ENCODE results near the gene PGLYRP2.
"Not testable (repeated sequence)": the region's sequence is repeated elsewhere in the genome, so short reads cannot be mapped to it uniquely, and the experiment has no call there.

Gene PGLYRP2

GRCh38 chr19:15485768-15486167 lies 6.5 kb upstream of the PGLYRP2 start:
- DNase-seq: not testable (repeated sequence)

- not testable (repeated sequence) for DNase-seq
These were observed 1.7 kb upstream of the PGLYRP2 start for GRCh38 chr19:15480996-15481395.

- DNase-seq: no peak
These were observed 3.0 kb downstream of the PGLYRP2 start for GRCh38 chr19:15476325-15476724.

GRCh38 chr19:15475611-15476010 lies 3.7 kb downstream of the PGLYRP2 start:
- no peak for DNase-seq

GRCh38 chr19:15475169-15475568 lies 4.1 kb downstream of the PGLYRP2 start:
- DNase-seq: no peak

GRCh38 chr19:15473821-15474220 lies 5.5 kb downstream of the PGLYRP2 start:
- not testable (repeated sequence) for DNase-seq

GRCh38 chr19:15471639-15472101 lies 7.6 kb downstream of the PGLYRP2 start:
- DNase-seq: no peak

GRCh38 chr19:15469513-15470297 lies 9.6 kb downstream of the PGLYRP2 start:
- peak; percentile 9 for DNase-seq

- no peak for DNase-seq
These were observed 10.4 kb downstream of the PGLYRP2 start for GRCh38 chr19:15468675-15469512.

- DNase-seq: no peak
These were observed 11.5 kb downstream of the PGLYRP2 start for GRCh38 chr19:15467734-15468214.

- no peak for DNase-seq
These were observed 12.2 kb downstream of the PGLYRP2 start for GRCh38 chr19:15466851-15467733.

- no peak for DNase-seq
These were observed 14.6 kb downstream of the PGLYRP2 start, which contains the start of gene RASAL3 for GRCh38 chr19:15464394-15465385. Gene RASAL3, minus strand, starts transcription at chr19:15464544. Its CDS starts 186 bp downstream, at chr19:15464358.

- no peak for DNase-seq
These were observed 15.4 kb downstream of the PGLYRP2 start for GRCh38 chr19:15463861-15464371.

- DNase-seq: no peak
These were observed 17.6 kb downstream of the PGLYRP2 start for GRCh38 chr19:15461694-15462093.

GRCh38 chr19:15457701-15458484 lies 21.4 kb downstream of the PGLYRP2 start:
- no peak for DNase-seq

- DNase-seq: peak; percentile 89
These were observed 22.2 kb downstream of the PGLYRP2 start for GRCh38 chr19:15456871-15457700.

GRCh38 chr19:15456441-15456840 lies 22.9 kb downstream of the PGLYRP2 start:
- no peak for DNase-seq

GRCh38 chr19:15455996-15456395 lies 23.3 kb downstream of the PGLYRP2 start:
- DNase-seq: no peak

Measured in NCI-H1105 treated with DMSO at 0.1 percent for 48 hours (cell line).